Fibroblast of lung (primary cell): ENCODE results near the gene ADGRL2. TPM values are rescaled to one million over a fixed set of nuclear protein-coding genes. Genes with fewer than 3 reads are reported as not detected.

Source experiments
- DNase-seq, 2 donors: peaks; one replicate each; pipeline versions ENCODE4 v3.0.0 to v3.0.0-alpha.2; 2010; ENCODE audit warnings: low read depth in 2 of 2
- H2AFZ ChIP-seq: 2 replicates; pipeline ENCODE4 v1.5.1; 2012; ENCODE audit warnings: low read length, control low read depth, inconsistent platforms
- H3K27ac ChIP-seq: 2 replicates; pipeline ENCODE4 v1.5.1; 2011; ENCODE audit warnings: low read length, control low read depth; ENCODE audit not compliant: insufficient read depth
- H3K27me3 ChIP-seq: 2 replicates; pipeline ENCODE4 v1.5.1; 2011; ENCODE audit warnings: mild to moderate bottlenecking, low read length; ENCODE audit not compliant: control insufficient read depth, insufficient read depth
- H3K36me3 ChIP-seq: 2 replicates; pipeline ENCODE4 v1.5.1; 2011; ENCODE audit warnings: low read length; ENCODE audit not compliant: control insufficient read depth, insufficient read depth
- H3K4me1 ChIP-seq: 2 replicates; pipeline ENCODE4 v1.5.1; 2011; ENCODE audit warnings: low read length; ENCODE audit not compliant: control insufficient read depth, insufficient read depth; ENCODE audit errors: extremely low read depth
- H3K4me2 ChIP-seq: 2 replicates; pipeline ENCODE4 v1.5.1; 2011; ENCODE audit warnings: low read length, control low read depth; ENCODE audit not compliant: insufficient read depth; ENCODE audit errors: extremely low read depth
- H3K4me3 ChIP-seq, 4 experiments: fragments of 200-600 bp in 1 of 4; sonication (generic) in 1 of 4; replicated peaks in 1 of 4; 2 replicates each; pipeline ENCODE4 v1.5.1; 2011 to 2016; ENCODE audit warnings: low read length in 4 of 4, low read depth in 3 of 4, mild to moderate bottlenecking in 3 of 4, control low read depth in 2 of 4, inconsistent platforms in 1 of 4, mixed read lengths in 1 of 4; ENCODE audit not compliant: insufficient read depth in 1 of 4; ENCODE audit errors: control extremely low read depth in 1 of 4
- H3K79me2 ChIP-seq: 2 replicates; pipeline ENCODE4 v1.5.1; 2012; ENCODE audit warnings: mild to moderate bottlenecking, low read length, inconsistent platforms; ENCODE audit not compliant: control insufficient read depth, insufficient read depth
- H3K9ac ChIP-seq: 2 replicates; pipeline ENCODE4 v1.5.1; 2011; ENCODE audit warnings: mild to moderate bottlenecking, low read length, control low read depth; ENCODE audit not compliant: insufficient read depth
- H3K9me3 ChIP-seq: 2 replicates; pipeline ENCODE4 v1.5.1; 2012; ENCODE audit warnings: low read depth, low read length; ENCODE audit not compliant: control insufficient read depth, insufficient read depth
- H4K20me1 ChIP-seq: 2 replicates; pipeline ENCODE4 v1.5.1; 2011; ENCODE audit warnings: low read length; ENCODE audit not compliant: control insufficient read depth, insufficient read depth; ENCODE audit errors: extremely low read depth
- EZH2 ChIP-seq: IDR thresholded peaks from 2 replicates; pipeline ENCODE4 v1.5.1; 2012; ENCODE audit warnings: low read length, control low read depth, mild to moderate bottlenecking; ENCODE audit errors: missing control alignments
- polyA plus RNA-seq, 2 donors: library from polyadenylated mRNA; depleted of rRNA in 1 of 2; stranded (reverse) in 1 of 2; unstranded in 1 of 2; fragments of >200 nt; gene quantifications; 2 replicates each; pipeline ENCODE4 v1.2.1, GENCODE V29; 2011 to 2012; ENCODE audit warnings: missing spikeins in 1 of 2
- total RNA-seq: library from RNA; depleted of rRNA; stranded (reverse); fragments of >200 nt; gene quantifications from 2 replicates; pipeline ENCODE4 v1.2.1, GENCODE V29; 2014
- TF ChIP-seq, protein P1 (sequence below), 2 donors: IDR thresholded peaks in 1 of 2; conservative IDR thresholded peaks in 1 of 2; 1 replicate in 1 of 2; 2 replicates in 1 of 2; pipeline ENCODE4 v1.5.1; 2011 to 2012; ENCODE audit warnings: low read length in 2 of 2, control low read depth in 1 of 2, inconsistent platforms in 1 of 2, low read depth in 1 of 2, mild to moderate bottlenecking in 1 of 2

ADGRL2 gene
- total and polyA plus RNA-seq, 2 donors (not counting 1 experiment from before 2014, with no cell fraction given) = 74.1 to 196 TPM

DNA sequence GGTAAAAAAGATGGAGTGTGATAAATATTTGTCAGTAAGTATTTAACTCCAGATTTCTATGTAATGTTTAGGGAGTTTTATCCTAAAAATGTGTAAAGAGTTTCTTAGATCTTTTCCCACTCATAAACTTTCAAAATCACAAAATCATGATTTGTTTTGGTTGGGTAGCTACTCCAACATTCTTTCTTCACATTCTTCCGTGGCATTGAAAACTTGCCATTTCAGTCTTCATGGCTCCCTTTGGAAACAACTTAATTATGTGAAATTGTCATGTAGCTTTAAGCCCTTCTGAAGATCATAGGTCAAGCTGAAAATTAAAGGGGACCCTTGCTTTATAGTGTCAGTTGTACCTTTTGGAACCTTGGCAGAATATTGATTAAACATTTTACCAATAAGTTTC lies 73.2 kb downstream of the ADGRL2 start:
- Histone ChIP-seq H3K4me2 (no peak overlapping the region), H2AFZ (no peak overlapping the region), H3K4me3 (no peak overlapping the region), H3K9ac (no peak overlapping the region), H3K27me3 (no peaks in the 10 kb centered on the region), H3K79me2 (peaks cover 16% of the 10 kb centered on the region), H3K4me1 (peaks cover 5% of the 10 kb centered on the region), H3K36me3 (no peaks in the 10 kb centered on the region), H3K9me3 (no peaks in the 10 kb centered on the region), H3K27ac (no peak overlapping the region), H4K20me1 (no peaks in the 10 kb centered on the region)
- DNase-seq = peak in 1 of 2 donors; percentile 15
- no peak for TF ChIP-seq EZH2
- TF ChIP-seq, protein P1, sequence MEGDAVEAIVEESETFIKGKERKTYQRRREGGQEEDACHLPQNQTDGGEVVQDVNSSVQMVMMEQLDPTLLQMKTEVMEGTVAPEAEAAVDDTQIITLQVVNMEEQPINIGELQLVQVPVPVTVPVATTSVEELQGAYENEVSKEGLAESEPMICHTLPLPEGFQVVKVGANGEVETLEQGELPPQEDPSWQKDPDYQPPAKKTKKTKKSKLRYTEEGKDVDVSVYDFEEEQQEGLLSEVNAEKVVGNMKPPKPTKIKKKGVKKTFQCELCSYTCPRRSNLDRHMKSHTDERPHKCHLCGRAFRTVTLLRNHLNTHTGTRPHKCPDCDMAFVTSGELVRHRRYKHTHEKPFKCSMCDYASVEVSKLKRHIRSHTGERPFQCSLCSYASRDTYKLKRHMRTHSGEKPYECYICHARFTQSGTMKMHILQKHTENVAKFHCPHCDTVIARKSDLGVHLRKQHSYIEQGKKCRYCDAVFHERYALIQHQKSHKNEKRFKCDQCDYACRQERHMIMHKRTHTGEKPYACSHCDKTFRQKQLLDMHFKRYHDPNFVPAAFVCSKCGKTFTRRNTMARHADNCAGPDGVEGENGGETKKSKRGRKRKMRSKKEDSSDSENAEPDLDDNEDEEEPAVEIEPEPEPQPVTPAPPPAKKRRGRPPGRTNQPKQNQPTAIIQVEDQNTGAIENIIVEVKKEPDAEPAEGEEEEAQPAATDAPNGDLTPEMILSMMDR (conservative IDR thresholded peaks at IDR 0.05 in 1 of 2, IDR thresholded peaks at IDR 0.05 in 1 of 2; ENCODE audit: low read depth in 1 of 2, low read length in 2 of 2) = no peak

DNA sequence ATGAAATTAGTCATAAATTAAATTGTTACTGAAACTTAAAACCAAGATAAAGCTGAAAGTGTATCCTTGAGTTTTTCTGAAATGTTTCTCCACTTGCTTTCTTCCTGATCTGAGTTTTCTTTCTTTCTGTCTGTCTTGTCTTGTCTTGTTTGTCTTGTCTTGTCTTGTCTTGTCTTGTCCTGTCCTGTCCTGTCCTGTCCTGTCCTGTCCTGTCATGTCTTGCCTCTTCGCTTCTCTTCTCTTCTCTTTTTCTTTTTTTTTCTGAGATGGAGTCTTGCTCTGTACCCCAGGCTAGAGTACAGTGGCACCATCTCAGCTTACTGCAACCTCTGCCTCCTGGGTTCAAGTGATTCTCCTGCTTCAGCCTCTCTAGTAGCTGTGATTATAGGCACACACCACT lies 73.7 kb downstream of the ADGRL2 start:
- TF ChIP-seq EZH2 = no peak
- Histone ChIP-seq H3K79me2 (peaks cover 14% of the 10 kb centered on the region), H4K20me1 (no peaks in the 10 kb centered on the region)

DNA sequence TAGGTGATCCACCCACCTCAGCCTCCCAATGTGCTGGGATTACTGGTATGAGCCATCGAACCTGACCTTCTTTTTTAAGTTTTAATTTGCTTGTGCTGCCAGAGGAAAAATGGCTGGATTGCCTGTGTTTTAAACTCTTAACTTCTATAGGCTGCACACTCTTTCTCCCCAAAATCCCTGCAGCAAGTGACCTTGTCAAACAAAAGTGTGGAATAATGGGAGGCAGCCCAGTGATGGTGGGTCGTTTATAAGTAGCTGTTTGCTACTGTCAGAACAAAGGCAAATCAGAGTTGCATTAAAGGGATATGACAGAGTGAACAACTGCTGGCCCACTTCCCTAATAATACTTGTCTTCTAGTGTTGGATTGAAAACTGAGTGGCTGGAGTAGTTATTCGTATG lies 74.2 kb downstream of the ADGRL2 start:
- Histone ChIP-seq H3K79me2 (peaks cover 14% of the 10 kb centered on the region), H2AFZ (no peak overlapping the region), H3K4me2 (no peak overlapping the region), H3K9me3 (no peaks in the 10 kb centered on the region), H3K9ac (no peak overlapping the region), H4K20me1 (no peaks in the 10 kb centered on the region), H3K4me1 (peaks cover 5% of the 10 kb centered on the region), H3K27ac (no peak overlapping the region), H3K4me3 (no peak overlapping the region), H3K27me3 (no peaks in the 10 kb centered on the region), H3K36me3 (no peaks in the 10 kb centered on the region)
- TF ChIP-seq, protein P1 (conservative IDR thresholded peaks at IDR 0.05 in 1 of 2, IDR thresholded peaks at IDR 0.05 in 1 of 2; ENCODE audit: low read depth in 1 of 2, low read length in 2 of 2) = no peak
- TF ChIP-seq EZH2 = no peak
- DNase-seq = no peak

More for the DNA sequence above, 73.7 kb downstream of the ADGRL2 start:
- no peak overlapping the region for H3K27ac ChIP-seq
- no peaks in the 10 kb centered on the region for H3K9me3 ChIP-seq
- H3K27me3 ChIP-seq = no peaks in the 10 kb centered on the region
- DNase-seq = no peak
- no peak overlapping the region for H3K4me3 ChIP-seq
- H2AFZ ChIP-seq = no peak overlapping the region
- H3K4me2 ChIP-seq = no peak overlapping the region
- H3K9ac ChIP-seq = no peak overlapping the region
- H3K4me1 ChIP-seq = peaks cover 5% of the 10 kb centered on the region
- H3K36me3 ChIP-seq = no peaks in the 10 kb centered on the region
